Measurements from ENCODE around the gene FGF18. TPM values are rescaled to one million over a fixed set of nuclear protein-coding genes. Genes with fewer than 3 reads are reported as not detected.

The FGF18 gene
- total and polyA plus RNA-seq, 2 experiments from 2014 or later = 0.09 TPM; not detected in 1

GRCh38 chr5:171498166-171498565, 78.7 kb downstream of the FGF18 start:
- Histone ChIP-seq H3K9ac (no peak overlapping the region), H3K4me3 (no peak overlapping the region), H3K4me1 (ENCODE audit: insufficient read depth) (peaks cover 12% of the 10 kb centered on the region), H2AFZ (no peak overlapping the region), H3F3A (ENCODE audit: insufficient read depth) (no peaks in the 10 kb centered on the region), H4K20me1 (ENCODE audit: insufficient read depth) (no peaks in the 10 kb centered on the region), H3K36me3 (ENCODE audit: low read depth) (no peaks in the 10 kb centered on the region), H3K27me3 (replicated peaks; ENCODE audit: insufficient read depth) (no peaks in the 10 kb centered on the region), H3K27ac (no peak overlapping the region), H3K9me2 (ENCODE audit: insufficient read depth) (no peaks in the 10 kb centered on the region), H3K4me2 (ENCODE audit: unreplicated experiment) (no peak overlapping the region), H3K9me3 (ENCODE audit: low read depth) (no peaks in the 10 kb centered on the region), H3K79me2 (ENCODE audit: insufficient read depth) (no peaks in the 10 kb centered on the region)
- no peak for DNase-seq
- in situ Hi-C loops (cut with MboI) = no loop called here
- 86 to 89% methylated on average over 6 of the region's 6 CpGs for WGBS, 2 experiments (ENCODE audit: low coverage in 1 of 2, low lambda C conversion rate in 2 of 2, missing lambda C conversion rate in 2 of 2)
- TF ChIP-seq EZH2 (IDR thresholded peaks at IDR 0.05; ENCODE audit: insufficient read depth, poor library complexity, severe bottlenecking) (no peak), EZH2phosphoT487 (IDR thresholded peaks at IDR 0.05; ENCODE audit: insufficient read depth, low read depth) (no peak)

- Histone ChIP-seq H3K9me3 (ENCODE audit: low read depth) (no peaks in the 10 kb centered on the region), H3K27me3 (replicated peaks; ENCODE audit: insufficient read depth) (0 out of 2 replicates have a peak, but pooled peaks cover 3% of the 10 kb centered on the region), H3K27ac (no peak overlapping the region), H3K4me3 (no peak overlapping the region), H3K4me1 (ENCODE audit: insufficient read depth) (peaks cover 5% of the 10 kb centered on the region), H3K36me3 (ENCODE audit: low read depth) (no peaks in the 10 kb centered on the region), H2AFZ (no peak overlapping the region), H3F3A (ENCODE audit: insufficient read depth) (no peaks in the 10 kb centered on the region), H3K9ac (no peak overlapping the region), H3K4me2 (ENCODE audit: unreplicated experiment) (no peak overlapping the region), H3K79me2 (ENCODE audit: insufficient read depth) (no peaks in the 10 kb centered on the region), H4K20me1 (ENCODE audit: insufficient read depth) (no peaks in the 10 kb centered on the region), H3K9me2 (ENCODE audit: insufficient read depth) (no peaks in the 10 kb centered on the region)
- TF ChIP-seq EZH2phosphoT487 (IDR thresholded peaks at IDR 0.05; ENCODE audit: insufficient read depth, low read depth) = no peak
- TF ChIP-seq EZH2 (IDR thresholded peaks at IDR 0.05; ENCODE audit: insufficient read depth, poor library complexity, severe bottlenecking) = no peak
- in situ Hi-C loops (cut with MboI) = no loop called here
- 79 to 87% methylated on average over 4 of the region's 4 CpGs for WGBS, 2 experiments (ENCODE audit: low coverage in 1 of 2, low lambda C conversion rate in 2 of 2, missing lambda C conversion rate in 2 of 2)
- no peak for DNase-seq
Measured at GRCh38 chr5:171499611-171500010, 80.2 kb downstream of the FGF18 start.

- H3K36me3 ChIP-seq (ENCODE audit: low read depth) = no peaks in the 10 kb centered on the region
- no peaks in the 10 kb centered on the region for H3K79me2 ChIP-seq (ENCODE audit: insufficient read depth)
- no peak for DNase-seq
- no peak overlapping the region for H3K9ac ChIP-seq
- no peaks in the 10 kb centered on the region for H3K4me1 ChIP-seq (ENCODE audit: insufficient read depth)
- H2AFZ ChIP-seq = no peak overlapping the region
- H3K9me2 ChIP-seq (ENCODE audit: insufficient read depth) = no peaks in the 10 kb centered on the region
- no peak overlapping the region for H3K4me3 ChIP-seq
- no peaks in the 10 kb centered on the region for H3K9me3 ChIP-seq (ENCODE audit: low read depth)
- 83 to 89% methylated on average over 7 of the region's 7 CpGs for WGBS, 2 experiments (ENCODE audit: low coverage in 1 of 2, low lambda C conversion rate in 2 of 2, missing lambda C conversion rate in 2 of 2)
- H4K20me1 ChIP-seq (ENCODE audit: insufficient read depth) = no peaks in the 10 kb centered on the region
- in situ Hi-C loops (cut with MboI) = no loop called here
- peaks cover 3% of the 10 kb centered on the region; the same call in 1 of the 2 replicates for H3K27me3 ChIP-seq (replicated peaks; ENCODE audit: insufficient read depth)
- H3F3A ChIP-seq (ENCODE audit: insufficient read depth) = no peaks in the 10 kb centered on the region
- TF ChIP-seq EZH2 (IDR thresholded peaks at IDR 0.05; ENCODE audit: insufficient read depth, poor library complexity, severe bottlenecking) (no peak), EZH2phosphoT487 (IDR thresholded peaks at IDR 0.05; ENCODE audit: insufficient read depth, low read depth) (no peak)
- H3K4me2 ChIP-seq (ENCODE audit: unreplicated experiment) = no peak overlapping the region
- H3K27ac ChIP-seq = no peak overlapping the region
Measured at GRCh38 chr5:171505473-171506043, 86.1 kb downstream of the FGF18 start.

GRCh38 chr5:171506951-171507350, 87.5 kb downstream of the FGF18 start:
- in situ Hi-C loops (cut with MboI) = no loop called here
- H3F3A ChIP-seq (ENCODE audit: insufficient read depth) = no peaks in the 10 kb centered on the region
- H3K4me1 ChIP-seq (ENCODE audit: insufficient read depth) = no peaks in the 10 kb centered on the region
- H2AFZ ChIP-seq = no peak overlapping the region
- H3K9me2 ChIP-seq (ENCODE audit: insufficient read depth) = no peaks in the 10 kb centered on the region
- no peaks in the 10 kb centered on the region for H4K20me1 ChIP-seq (ENCODE audit: insufficient read depth)
- TF ChIP-seq EZH2phosphoT487 (IDR thresholded peaks at IDR 0.05; ENCODE audit: insufficient read depth, low read depth) (no peak), EZH2 (IDR thresholded peaks at IDR 0.05; ENCODE audit: insufficient read depth, poor library complexity, severe bottlenecking) (no peak)
- H3K79me2 ChIP-seq (ENCODE audit: insufficient read depth) = no peaks in the 10 kb centered on the region
- 61 to 62% methylated on average over 3 of the region's 3 CpGs for WGBS, 2 experiments (ENCODE audit: low coverage in 1 of 2, low lambda C conversion rate in 2 of 2, missing lambda C conversion rate in 2 of 2)
- H3K4me2 ChIP-seq (ENCODE audit: unreplicated experiment) = no peak overlapping the region
- no peak overlapping the region for H3K9ac ChIP-seq
- H3K4me3 ChIP-seq = no peak overlapping the region
- no peak overlapping the region for H3K27ac ChIP-seq
- no peak for DNase-seq
- H3K36me3 ChIP-seq (ENCODE audit: low read depth) = no peaks in the 10 kb centered on the region
- H3K27me3 ChIP-seq (replicated peaks; ENCODE audit: insufficient read depth) = peaks cover 3% of the 10 kb centered on the region; the same call in 1 of the 2 replicates
- H3K9me3 ChIP-seq (ENCODE audit: low read depth) = no peaks in the 10 kb centered on the region

Small RNAs within 50 kb of the gene (microRNA-seq; reads per million reads assigned to microRNA genes)
- not detected for gene MIR3912 (ENCODE audit: borderline number of aligned reads)

Small RNAs within 50 kb of the gene (small RNA-seq; reads per million reads assigned to genes)
- 0.25 reads per million for gene MIR3912 (ENCODE audit: low read depth, low replicate concordance)

Other genes with a start within 250 kb of the FGF18 start
- gene TLX3, start 110.4 kb upstream of the FGF18 start, total RNA-seq (2014; rRNA removed; shearing (Covaris generic)) = not detected in 2 replicates
- gene TLX3, start 110.4 kb upstream of the FGF18 start, polyA plus RNA-seq (2016; fragmentation: Nextera tagmentation; extraction: Ambion mirVana) = not detected in 2 replicates
- gene NPM1, start 31.8 kb upstream of the FGF18 start, total RNA-seq (2014; rRNA removed; shearing (Covaris generic)) = 683 and 757 TPM in 2 replicates
- 566 and 584 TPM in 2 replicates for gene NPM1, start 31.8 kb upstream of the FGF18 start, polyA plus RNA-seq (2016; fragmentation: Nextera tagmentation; extraction: Ambion mirVana)

Measured in GM23248 (cell line).